ENCODE results near the gene DCUN1D4.
A peak's percentile ranks its signal among the peaks of the same experiment; 100 is the strongest.
"Not testable (repeated sequence)": the region's sequence is repeated elsewhere in the genome, so short reads cannot be mapped to it uniquely, and the experiment has no call there.

Gene DCUN1D4

DNA sequence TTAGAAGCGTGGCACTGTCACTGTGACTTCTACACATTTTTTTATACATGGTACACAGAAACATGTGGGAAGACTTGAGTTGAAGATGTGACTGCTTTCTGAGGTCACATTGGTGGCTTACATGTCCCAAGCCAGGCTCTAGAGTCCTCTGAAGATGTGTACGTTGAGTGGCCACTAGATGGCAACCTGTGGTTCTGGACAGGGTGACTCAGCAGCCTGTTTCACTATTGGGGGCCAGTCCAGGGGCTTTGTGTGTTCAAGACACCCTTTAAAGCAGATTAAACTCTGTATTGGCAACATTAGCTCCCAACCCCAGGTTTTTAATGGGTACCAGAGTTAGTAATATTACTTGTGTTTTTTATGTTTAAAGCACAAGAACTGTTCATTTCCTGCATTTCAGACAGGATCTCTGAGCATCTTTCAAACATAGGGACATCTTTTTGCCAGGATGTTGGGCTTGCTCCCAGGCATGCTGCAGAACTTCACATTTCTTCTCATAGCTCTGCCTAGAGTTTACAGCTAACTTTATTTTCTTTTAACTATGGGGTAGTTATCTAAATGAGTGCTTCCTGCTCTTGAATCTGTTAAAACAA lies 53.0 kb downstream of the DCUN1D4 start:
- peak; percentile 0 for DNase-seq

DNA sequence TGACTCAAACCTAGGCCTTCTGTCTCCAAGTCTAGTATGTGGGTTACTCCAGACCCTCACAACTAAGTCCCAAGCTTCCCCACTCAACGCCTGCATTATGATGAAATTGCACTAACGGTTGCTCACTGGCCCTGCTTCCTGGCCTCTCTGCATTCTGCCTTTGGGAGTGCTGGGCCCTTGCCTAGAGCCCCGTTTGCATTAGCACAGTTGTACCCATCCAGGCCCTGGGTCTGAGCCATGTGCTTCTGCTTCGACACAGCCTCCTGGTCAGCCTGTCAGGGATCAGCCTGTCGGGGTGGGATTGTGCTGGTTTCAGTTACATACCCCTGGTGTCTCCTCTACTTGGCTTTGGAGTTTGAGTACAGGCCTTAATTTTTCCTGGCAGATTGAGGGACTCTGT lies 58.4 kb downstream of the DCUN1D4 start:
- DNase-seq, result peak; percentile 42

DNA sequence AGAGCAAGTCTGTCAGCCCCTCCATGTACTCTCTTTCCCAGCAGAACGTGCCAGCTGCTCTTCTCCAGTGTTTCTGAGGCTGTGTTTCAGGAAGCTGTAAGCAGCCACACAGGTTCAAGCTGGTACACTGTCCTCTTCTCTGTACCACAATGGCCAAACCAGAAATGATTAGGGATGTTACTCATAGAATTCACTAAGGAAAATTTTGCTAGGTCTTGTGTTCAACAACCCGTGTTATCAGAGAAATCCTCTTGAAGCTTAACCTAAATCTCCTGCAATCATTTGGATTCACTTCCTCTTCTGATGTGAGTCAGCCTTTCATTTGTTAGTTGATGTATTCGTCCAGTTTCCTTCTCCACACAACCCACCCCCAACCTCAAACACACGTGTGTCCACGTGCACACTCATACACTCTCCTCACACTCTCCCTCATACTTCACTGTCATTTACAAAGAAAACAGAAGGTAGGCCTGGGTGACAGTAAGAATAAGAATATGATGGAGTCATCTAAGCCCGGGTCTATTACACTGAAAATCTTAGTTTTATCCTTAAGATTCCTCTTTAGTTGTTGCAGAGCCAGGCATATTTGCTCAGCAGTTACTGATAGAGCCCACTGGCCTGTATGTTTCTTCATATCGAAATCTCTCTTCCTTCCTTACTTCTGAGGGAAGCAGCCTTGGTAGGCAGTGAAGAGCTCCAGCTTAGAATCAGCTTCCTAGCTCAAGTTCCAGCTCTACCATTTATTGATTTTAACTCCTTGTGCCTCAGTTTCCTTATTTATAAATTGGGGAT lies 63.4 kb downstream of the DCUN1D4 start:
- DNase-seq, result peak; percentile 73

DNA sequence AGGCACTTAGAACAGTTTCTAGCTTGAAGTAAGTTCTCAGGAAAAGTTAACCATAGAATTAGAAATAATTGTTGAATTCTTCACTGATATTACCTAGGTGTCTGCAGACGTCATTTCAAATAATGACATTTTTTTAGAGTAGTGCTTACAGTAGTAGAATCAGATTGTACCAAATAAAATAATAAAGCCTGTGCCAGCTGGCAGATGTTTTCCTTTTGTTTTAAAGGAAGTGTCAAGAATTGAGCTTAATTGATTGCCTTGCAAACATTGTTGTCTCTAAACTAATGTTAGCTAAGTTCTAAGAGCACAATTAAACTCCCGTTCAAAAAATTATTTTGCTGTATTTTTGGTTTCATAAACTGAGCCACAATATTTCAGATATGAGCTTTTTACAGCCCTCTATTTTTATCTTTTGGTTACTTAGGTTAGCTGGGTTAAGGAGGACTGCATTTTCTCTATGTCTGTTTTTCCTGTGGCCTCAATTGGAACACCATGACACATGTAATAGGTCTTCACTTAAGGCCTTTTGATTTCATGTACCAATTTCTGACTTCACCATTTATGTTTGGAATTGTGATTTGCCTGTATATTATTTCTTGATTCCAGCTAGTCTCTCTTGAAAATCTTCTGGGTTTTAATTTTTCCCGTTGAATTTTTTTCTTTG lies 64.2 kb downstream of the DCUN1D4 start:
- no peak for DNase-seq

DNA sequence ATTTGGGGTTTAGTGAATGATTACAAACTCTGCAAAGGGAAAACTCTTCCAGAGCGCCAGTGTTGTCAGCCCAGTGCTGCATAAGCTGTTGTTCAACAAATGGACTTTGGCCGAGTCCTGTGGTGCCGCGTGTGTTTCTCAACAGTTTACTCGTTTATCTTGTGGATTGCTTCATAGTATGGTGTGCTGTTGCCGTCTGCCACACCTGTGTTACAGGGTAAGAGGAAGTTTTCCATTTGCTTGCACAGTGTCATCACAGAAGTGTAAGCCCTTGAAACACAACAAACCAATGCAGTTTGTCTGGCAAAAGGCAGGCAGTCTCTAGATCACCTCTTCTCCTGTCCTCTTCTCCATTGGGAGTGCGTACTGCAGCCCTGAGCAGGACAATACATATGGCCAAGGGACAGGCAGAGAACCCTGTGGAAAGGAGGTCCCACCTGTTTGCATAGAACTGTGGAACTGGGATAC lies 66.3 kb downstream of the DCUN1D4 start:
- DNase-seq, result no peak

DNA sequence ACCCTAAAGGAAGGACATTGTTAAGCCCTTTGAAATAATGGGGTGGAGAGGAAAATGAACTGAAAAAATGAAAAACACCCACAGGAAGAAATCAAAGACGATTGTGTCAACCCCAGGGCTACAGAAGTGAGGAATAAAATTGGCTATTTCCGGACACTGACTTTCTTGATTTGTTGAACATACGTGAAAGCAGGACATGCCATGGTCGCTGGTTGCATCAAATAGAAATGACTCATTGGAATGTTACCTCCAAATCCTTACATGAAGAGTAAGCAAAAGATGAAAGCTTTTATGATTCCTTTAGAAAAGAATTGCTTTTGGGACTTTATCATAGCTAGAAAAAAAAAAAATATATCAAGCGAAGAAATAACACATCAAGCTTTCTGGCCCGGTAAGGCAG lies 75.3 kb downstream of the DCUN1D4 start:
- no peak for DNase-seq

DNA sequence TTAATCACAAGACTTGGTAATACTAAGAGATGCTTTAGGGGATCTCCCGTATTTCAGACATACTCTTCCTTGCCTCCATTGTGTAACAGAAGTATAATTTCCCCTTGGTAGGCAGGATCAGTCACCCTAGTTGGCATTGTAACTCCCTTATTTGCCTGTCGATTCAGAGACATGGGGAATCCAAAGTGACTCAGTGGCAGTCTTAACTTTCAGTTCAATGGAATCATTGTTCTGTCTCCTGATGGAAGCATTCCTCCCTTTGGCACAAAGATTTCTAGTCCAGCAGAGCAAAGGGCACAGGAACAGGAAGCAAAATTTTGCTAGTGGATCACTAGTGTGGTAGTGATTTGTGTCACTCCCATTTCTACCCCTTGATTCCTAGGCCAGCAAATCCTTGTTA lies 80.4 kb downstream of the DCUN1D4 start:
- DNase-seq, result no peak

DNA sequence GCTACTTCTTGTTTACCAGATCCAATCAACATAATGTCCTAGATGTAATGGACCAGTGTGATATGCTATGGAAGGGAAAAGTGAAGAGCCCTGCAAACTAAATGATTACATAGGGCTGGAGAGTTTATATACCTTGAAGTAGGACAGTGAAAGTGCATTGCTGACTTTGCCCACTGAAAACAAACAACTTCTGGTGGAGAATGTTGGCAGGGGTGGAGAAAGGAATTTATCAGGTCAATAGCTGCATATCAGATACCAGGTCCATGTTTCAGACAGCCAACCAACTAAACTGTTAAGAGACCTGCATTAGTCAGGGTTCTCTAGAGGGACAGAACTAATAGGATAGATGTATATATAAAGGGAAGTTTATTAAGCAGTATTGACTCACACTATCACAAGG lies 82.4 kb downstream of the DCUN1D4 start:
- no peak for DNase-seq

DNA sequence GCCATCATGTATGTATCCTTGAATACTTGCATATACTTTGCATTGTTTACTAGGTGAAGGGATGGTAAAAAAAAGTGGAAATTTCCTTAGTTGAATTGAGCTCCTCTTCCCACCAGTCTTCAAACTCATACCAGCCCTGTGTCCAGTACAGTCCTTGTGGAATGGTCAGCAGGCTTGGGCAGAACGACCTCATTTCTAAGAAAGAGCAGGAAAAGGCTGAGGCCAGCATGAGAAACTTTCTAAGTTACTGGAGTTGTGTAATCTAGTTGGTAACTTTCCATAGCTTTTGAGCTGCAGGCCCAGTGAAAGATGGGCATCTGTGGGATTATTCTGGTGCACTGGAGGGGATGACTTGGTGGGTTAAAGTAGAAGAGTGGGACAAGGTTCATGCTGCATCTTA lies 87.6 kb downstream of the DCUN1D4 start:
- DNase-seq, result no peak

DNA sequence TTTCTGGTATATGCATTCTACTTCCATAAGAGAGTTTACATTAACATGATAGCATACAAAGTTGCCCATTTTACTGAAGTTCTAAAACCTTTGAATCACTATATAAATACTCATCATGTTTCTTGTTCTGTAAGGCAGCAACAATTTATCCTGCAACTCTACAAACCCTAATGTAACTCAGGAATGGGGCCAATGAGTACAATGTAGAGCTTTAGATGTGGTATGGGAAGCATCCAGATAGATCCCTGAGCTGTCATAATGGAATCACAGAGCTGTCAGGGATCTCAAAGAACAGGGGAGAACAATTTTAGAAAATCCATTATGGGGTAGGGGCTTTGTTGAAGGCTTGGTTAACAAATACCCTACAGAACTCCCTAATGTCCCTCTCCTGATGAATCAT lies 88.5 kb downstream of the DCUN1D4 start:
- DNase-seq, result no peak

DNA sequence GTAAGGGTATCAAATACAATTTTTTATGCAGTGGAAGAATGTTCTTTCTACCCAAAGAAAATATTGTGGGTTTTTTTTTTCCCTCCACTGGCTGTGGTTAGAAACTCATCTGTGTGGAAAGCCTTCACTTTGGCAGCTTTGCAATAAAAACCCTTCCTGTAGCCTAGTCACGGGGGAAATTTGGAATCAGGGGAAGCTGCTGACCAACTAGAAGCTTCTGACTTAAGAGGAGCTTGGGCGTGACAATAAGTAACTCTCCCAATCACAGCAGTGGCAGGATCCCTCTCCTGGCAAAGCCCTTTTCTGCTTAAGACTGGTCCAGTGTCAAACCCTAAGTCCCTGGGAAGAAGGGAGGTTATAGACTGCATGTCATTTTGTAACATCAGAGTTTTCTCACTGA lies 89.3 kb downstream of the DCUN1D4 start:
- no peak for DNase-seq

DNA sequence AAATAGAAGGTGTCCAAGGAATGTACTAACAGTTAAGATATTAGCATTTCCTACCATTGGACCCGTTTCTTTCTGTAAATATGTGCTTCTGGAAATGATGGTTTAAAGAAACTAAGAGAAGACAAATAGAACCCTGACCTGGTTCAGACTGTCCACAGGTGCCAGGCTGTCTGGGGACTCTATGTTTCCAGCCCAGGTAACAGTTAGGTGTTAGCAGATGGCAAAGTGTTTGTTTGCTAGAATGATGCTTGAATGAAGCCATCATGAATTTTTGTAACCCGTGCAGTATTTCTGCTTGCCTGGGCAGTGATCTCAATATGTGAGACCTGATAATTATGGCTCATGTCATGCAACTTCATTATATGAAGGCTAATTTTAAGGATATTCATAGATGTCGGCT lies 89.7 kb downstream of the DCUN1D4 start:
- DNase-seq, result no peak

DNA sequence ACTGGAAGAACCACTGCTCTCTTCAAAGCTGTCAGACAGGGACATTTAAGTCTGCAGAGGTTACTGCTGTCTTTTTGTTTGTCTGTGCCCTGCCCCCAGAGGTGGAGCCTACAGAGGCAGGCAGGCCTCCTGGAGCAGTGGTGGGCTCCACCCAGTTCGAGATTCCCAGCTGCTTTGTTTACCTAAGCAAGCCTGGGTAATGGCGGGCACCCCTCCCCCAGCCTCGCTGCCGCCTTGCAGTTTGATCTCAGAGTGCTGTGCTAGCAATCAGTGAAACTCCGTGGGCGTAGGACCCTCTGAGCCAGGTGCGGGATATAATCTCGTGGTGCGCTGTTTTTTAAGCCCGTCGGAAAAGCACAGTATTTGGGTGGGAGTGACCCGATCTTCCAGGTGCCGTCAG lies 97.5 kb downstream of the DCUN1D4 start:
- DNase-seq, result not testable (repeated sequence)

DNA sequence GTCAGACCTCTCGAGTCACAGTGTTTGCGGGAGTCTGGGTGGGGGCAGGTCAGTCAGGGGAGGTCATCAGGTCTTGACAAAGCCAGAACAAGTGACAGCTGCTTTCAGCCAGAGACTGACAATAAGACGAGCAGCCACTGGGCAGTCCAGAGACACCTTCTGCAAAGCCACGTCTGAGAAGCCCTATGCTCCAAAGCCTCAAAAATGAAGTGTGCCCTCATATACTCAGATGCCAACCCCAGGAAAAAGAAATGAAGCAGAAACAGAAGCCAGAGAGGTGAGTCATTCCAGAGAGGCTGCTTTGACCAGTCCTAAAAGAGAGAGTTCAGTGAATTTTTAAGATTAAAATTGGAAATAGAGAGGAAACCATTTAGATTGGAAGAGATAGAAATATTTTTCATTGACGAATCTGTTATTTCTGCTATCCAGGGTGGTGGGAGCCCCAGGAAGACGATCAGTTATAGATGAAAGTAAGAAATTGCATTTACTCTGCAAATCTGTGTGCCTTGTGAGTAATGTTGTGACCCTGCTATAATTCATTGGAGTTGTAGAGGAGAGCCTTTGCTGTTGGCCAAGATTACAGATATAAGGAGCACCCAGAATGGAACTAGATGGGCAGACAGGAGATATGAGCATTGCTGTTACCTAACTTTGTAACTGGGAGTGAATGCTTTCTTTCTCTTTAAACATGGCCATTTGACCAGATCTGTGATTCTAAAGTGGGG lies 99.3 kb downstream of the DCUN1D4 start:
- no peak for DNase-seq

DNA sequence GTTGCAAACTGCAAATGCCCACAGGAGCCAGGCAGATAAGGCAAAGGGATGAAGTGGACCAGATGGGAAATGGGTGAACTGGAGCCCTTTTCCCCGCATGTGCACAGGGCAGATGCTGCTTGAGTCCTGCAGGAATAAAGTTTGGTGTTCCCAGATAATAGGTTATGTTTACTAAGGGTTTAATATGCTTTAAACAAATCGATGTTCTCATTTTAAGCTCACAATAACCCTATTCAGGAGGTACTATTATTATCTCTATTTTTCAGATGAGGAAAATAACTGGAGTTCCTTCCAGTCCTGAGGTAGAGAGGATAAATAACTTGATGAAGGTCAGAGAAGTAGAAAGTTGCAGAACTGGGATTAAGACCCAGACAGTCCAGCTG lies 99.9 kb downstream of the DCUN1D4 start:
- no peak for DNase-seq

DNA sequence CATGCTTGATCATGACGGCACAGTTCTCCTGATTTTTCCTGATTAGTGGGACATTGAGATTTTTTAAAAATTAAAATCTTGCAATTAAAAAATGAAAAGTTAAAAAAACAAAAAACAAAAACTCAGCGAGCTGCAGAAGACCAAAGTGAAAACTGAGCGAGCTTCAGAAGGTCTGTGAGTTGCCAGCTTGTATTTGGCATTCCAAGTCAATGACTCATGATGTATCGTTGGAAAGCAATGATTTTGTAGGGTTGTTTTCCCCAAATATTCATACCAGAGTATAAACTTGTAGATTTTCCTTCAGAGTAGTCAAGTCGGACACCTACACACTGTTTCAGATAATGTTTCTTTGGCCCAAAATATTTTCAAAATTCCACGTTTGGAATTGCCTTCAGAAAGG lies 100.3 kb downstream of the DCUN1D4 start:
- DNase-seq, result no peak

DNA sequence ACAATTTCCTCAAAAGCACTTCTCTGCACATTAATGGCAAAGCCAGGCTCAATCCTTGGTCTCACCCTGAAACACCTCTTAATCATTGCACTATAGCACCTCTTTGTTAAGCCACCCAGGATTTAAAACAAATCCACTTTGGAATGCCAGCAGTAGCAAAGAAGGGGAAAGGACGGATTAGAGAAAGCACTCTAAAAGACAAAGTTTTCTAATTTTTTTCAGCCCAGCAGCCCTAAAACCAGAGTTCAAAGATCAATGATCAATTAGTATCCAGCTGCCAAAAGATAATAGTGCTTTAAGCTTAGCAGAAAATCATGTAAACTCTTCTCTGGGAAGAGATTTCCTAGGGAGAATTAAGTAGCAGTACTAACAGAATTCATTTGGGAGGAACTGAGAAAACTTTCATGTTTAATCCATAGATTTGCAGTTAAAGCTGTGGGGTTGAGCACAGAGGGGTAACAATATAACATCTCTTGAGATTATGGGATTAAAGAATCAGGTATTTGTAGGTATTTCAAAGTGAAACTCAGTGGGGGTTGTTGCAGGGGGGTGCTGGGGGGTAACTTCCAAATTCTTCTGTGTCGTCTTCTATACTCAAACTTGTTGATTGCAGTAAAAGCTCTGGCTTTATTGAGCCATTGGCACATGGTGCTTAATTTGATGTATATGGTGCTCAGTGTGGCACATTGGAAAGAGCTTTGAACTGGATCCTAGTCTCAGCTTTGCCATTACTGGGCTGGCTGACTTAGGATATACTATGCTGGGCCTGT lies 115.4 kb downstream of the DCUN1D4 start:
- no peak for DNase-seq

DNA sequence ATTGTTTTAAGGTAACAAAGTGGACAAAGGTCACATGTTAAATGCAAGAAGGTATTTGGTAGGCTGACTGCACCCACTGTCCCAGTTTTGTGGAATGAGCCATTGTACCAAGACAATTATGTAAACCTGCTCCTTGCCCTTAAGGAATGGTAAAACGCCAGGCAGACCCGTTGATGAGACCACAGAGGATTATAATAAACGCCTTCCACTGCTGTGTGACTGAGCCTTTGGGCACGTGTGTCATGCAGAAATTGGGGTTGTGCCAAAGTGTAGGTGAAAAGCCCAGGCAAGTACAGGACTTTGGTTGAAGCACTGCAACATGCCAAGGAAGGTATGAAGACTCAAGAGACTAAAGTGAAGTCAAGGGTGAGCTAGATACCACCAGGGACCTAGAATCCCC lies 117.5 kb downstream of the DCUN1D4 start:
- no peak for DNase-seq

DNA sequence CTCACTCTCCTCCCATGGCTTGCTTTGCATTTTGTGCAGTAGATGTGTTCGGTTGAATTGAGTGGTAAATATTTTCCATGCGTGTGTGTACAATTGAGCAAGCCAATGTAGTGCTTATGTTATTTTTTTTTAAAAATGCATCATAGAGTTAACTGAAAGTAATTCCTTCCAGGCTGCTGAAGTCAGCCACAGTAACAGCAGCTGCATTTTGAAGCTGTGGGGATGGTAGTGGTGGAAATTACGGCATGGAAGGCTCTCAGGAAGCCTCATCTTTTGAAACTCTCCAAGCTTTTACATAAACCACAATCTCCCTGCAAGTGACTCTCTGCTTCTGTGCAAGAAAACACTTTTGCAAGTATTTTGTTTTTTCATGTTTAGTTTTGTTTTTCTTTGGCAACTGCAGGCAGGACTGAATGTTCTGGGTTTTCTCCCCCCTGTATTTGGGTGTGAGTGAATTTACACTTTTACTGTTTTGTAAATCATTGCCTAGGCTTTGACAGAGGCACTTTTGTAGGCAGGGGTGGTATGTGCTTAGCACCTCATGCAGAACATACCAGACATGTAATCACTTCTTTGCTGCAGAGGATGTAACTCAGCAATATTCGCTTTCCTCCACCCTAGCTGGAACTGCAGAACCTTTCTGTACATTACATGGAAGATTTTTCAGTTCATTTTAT lies 121.0 kb downstream of the DCUN1D4 start:
- no peak for DNase-seq

DNA sequence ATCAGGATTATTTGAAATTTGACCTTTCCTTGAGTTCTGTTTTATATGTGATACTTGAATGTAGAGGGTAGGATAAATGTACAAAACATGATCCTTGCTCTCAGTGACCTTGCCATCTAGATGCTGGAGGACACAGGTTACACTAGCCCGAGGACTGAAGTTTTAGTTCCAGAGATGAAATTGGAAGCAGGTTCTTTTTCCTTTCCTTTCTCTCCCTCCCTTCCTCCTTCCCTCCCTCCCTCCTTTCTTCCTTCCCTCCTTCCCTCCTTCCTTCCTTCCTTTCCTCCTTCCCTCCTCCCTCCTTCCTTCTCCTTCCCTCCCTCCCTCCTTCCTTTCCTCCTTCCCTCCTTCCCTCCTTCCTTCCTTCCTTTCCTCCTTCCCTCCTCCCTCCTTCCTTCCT lies 122.9 kb downstream of the DCUN1D4 start:
- DNase-seq, result no peak
